ENCODE data around the gene RAET1E.
"Not testable (repeated sequence)": the region's sequence is repeated elsewhere in the genome, so short reads cannot be mapped to it uniquely, and the experiment has no call there.

The RAET1E gene

DNA sequence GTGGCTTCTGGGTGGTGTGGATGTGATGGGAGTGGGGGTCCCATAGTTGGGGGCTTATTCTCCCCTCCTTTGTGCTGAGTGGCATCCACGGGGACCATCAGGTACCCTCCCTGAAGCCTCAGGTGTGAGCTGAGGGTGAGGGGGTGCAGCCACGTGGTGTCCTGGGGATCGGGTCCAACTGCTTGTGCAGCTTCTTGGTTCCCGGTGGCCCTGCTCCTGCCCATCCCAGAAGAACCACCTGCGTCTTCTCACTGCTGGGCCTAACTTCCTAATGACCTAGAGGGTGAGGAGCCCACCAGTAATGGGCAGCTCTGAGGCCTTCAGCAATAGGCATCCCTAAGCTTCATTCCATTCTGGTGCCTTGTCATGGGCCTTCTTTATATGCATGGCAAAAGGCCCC, 45.4 kb upstream of the RAET1E start:
- H3K23ac ChIP-seq (ENCODE audit: low read length); H3K9me3 ChIP-seq (ENCODE audit: insufficient read depth, low read depth, low read length); H3K79me1 ChIP-seq (ENCODE audit: low read length); H3K9ac ChIP-seq (ENCODE audit: low read length); DNase-seq; H3K4me2 ChIP-seq (ENCODE audit: low read length); H2BK120ac ChIP-seq (ENCODE audit: insufficient read depth, low read length, poor library complexity); H3K27ac ChIP-seq (ENCODE audit: low read depth, low read length); H3K4me1 ChIP-seq (ENCODE audit: control insufficient read depth in 1 of 2, insufficient read depth in 2 of 2, low read length in 2 of 2); H3K4ac ChIP-seq (ENCODE audit: low read depth, low read length); H3K14ac ChIP-seq (ENCODE audit: low read length); H2BK5ac ChIP-seq (ENCODE audit: low read depth, low read length, poor library complexity); H4K91ac ChIP-seq (ENCODE audit: low read depth, low read length); H2AK5ac ChIP-seq (ENCODE audit: low read length); H2AFZ ChIP-seq (ENCODE audit: insufficient read depth, low read length, poor library complexity); H3K79me2 ChIP-seq (ENCODE audit: control insufficient read depth, insufficient read depth, low read length, poor library complexity); H4K12ac ChIP-seq (ENCODE audit: low read depth, low read length); H3K18ac ChIP-seq (ENCODE audit: low read length); H3K4me3 ChIP-seq (ENCODE audit: low read depth, low read length); H2BK12ac ChIP-seq (ENCODE audit: low read length); H4K8ac ChIP-seq (ENCODE audit: low read depth, low read length); H3K36me3 ChIP-seq (ENCODE audit: control insufficient read depth in 1 of 2, insufficient read depth in 2 of 2, low read length in 2 of 2): not testable (repeated sequence)
- H3K27me3 ChIP-seq (ENCODE audit: insufficient read depth, low read length): peaks cover 34% of the 10 kb centered on the region
- no CpG with 5 or more reads among the region's 5 CpGs for WGBS (ENCODE audit: extremely low coverage, insufficient coverage, insufficient read length)

DNA sequence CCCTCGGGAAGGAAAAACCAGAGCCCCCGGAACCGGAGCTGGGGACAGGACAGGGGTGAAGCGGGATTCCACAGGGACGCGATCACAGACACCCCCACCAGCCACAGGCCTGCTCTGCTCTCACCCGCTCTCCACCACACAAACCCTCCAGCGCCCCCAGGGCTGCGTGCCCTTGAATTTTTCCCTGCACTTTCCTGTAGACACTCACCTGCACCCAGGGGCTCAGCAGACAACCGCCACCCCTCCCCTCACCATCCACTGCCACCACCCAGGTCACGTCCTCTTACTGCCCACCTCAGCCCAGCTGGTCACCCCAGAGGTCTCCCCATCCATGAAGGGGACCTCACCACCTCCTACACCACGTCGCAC, 44.5 kb upstream of the RAET1E start:
- no CpG with 5 or more reads among the region's 13 CpGs for WGBS (ENCODE audit: extremely low coverage, insufficient coverage, insufficient read length)
- Histone ChIP-seq H2AFZ (ENCODE audit: insufficient read depth, low read length, poor library complexity) (no peak overlapping the region), H4K91ac (ENCODE audit: low read depth, low read length) (no peak overlapping the region), H2BK5ac (ENCODE audit: low read depth, low read length, poor library complexity) (no peak overlapping the region), H3K4ac (ENCODE audit: low read depth, low read length) (no peak overlapping the region), H3K36me3 (ENCODE audit: control insufficient read depth in 1 of 2, insufficient read depth in 2 of 2, low read length in 2 of 2) (no peaks in the 10 kb centered on the region), H3K4me2 (ENCODE audit: low read length) (peak overlapping the region; percentile 86), H2BK12ac (ENCODE audit: low read length) (no peak overlapping the region), H4K12ac (ENCODE audit: low read depth, low read length) (no peak overlapping the region), H3K14ac (ENCODE audit: low read length) (no peak overlapping the region), H3K79me1 (ENCODE audit: low read length) (no peaks in the 10 kb centered on the region), H3K27ac (ENCODE audit: low read depth, low read length) (no peak overlapping the region), H3K23ac (ENCODE audit: low read length) (no peak overlapping the region), H3K9ac (ENCODE audit: low read length) (no peak overlapping the region), H3K9me3 (ENCODE audit: insufficient read depth, low read depth, low read length) (peaks cover 8% of the 10 kb centered on the region), H3K18ac (ENCODE audit: low read length) (no peak overlapping the region), H4K8ac (ENCODE audit: low read depth, low read length) (no peak overlapping the region), H2AK5ac (ENCODE audit: low read length) (no peak overlapping the region), H3K4me1 (ENCODE audit: control insufficient read depth in 1 of 2, insufficient read depth in 2 of 2, low read length in 2 of 2) (peaks cover 8 to 10% of the 10 kb centered on the region in 2 experiments), H3K4me3 (ENCODE audit: low read depth, low read length) (no peak overlapping the region), H3K27me3 (ENCODE audit: insufficient read depth, low read length) (peaks cover 39% of the 10 kb centered on the region), H2BK120ac (ENCODE audit: insufficient read depth, low read length, poor library complexity) (no peak overlapping the region), H3K79me2 (ENCODE audit: control insufficient read depth, insufficient read depth, low read length, poor library complexity) (no peaks in the 10 kb centered on the region)
- no peak for DNase-seq

DNA sequence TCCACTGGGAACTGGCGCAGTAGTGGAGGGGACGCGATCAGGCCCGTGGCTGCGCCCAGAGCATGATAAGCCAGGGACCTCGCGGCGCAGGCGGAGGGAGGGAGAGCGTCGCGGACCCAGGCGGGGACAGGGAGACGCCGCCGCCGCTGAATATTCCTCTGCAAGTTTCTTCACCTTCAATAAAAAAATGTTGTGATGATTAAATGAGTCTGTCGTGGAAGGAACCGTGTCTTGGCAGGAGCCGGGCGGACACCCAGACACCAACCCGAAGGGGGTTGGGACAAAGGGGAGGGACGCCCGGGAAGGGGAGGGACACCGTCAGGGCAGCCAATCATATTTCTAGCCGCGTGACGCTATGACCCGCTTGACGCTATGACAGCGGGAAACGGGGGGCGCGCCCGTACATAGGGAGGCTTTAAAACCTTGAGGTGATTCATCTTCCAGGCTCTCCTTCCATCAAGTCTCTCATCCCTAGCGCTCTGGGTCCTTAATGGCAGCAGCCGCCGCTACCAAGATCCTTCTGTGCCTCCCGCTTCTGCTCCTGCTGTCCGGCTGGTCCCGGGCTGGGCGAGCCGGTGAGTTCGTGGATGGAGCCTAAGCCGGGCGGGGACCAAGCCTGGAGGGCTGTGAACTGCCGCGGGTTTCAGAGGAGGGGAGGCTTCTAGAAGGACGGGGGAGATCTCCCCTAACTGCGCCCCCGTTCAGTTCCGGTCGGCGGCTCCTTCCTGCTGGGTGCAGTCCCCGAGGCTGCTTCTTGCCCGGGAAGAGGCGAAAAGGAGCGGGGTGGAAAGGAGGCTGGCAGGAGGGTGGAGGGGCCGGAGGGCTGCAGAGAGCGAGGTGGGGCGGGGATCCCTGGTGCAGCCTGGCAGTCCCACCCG, 43.9 kb upstream of the RAET1E start, which contains the start of gene ULBP2:
Gene ULBP2, plus strand, starts transcription at position 432 of the 878 bp plus-strand sequence. Its CDS starts 59 bp downstream, at position 491.
- H3K4me2 ChIP-seq (ENCODE audit: low read length): peak within 1 kb of the TSS; percentile 86
- no peak within 1 kb of the TSS for H3K27ac ChIP-seq (ENCODE audit: low read depth, low read length)
- H3K23ac ChIP-seq (ENCODE audit: low read length): no peak within 1 kb of the TSS
- peaks cover 8% of the 10 kb centered on the region for H3K9me3 ChIP-seq (ENCODE audit: insufficient read depth, low read depth, low read length)
- H2BK120ac ChIP-seq (ENCODE audit: insufficient read depth, low read length, poor library complexity): no peak within 1 kb of the TSS
- H3K79me2 ChIP-seq (ENCODE audit: control insufficient read depth, insufficient read depth, low read length, poor library complexity): no peaks in the 10 kb centered on the region
- H2BK5ac ChIP-seq (ENCODE audit: low read depth, low read length, poor library complexity): no peak within 1 kb of the TSS
- no peak within 1 kb of the TSS for H2AFZ ChIP-seq (ENCODE audit: insufficient read depth, low read length, poor library complexity)
- no CpG with 5 or more reads among the region's 62 CpGs for WGBS (ENCODE audit: extremely low coverage, insufficient coverage, insufficient read length)
- no peak within 1 kb of the TSS for H3K4ac ChIP-seq (ENCODE audit: low read depth, low read length)
- no peak within 1 kb of the TSS for H4K12ac ChIP-seq (ENCODE audit: low read depth, low read length)
- no peaks in the 10 kb centered on the region for H3K79me1 ChIP-seq (ENCODE audit: low read length)
- H3K9ac ChIP-seq (ENCODE audit: low read length): no peak within 1 kb of the TSS
- no peaks in the 10 kb centered on the region for H3K36me3 ChIP-seq (ENCODE audit: control insufficient read depth in 1 of 2, insufficient read depth in 2 of 2, low read length in 2 of 2)
- H2AK5ac ChIP-seq (ENCODE audit: low read length): no peak within 1 kb of the TSS
- peaks cover 8 to 10% of the 10 kb centered on the region in 2 experiments for H3K4me1 ChIP-seq (ENCODE audit: control insufficient read depth in 1 of 2, insufficient read depth in 2 of 2, low read length in 2 of 2)
- H4K91ac ChIP-seq (ENCODE audit: low read depth, low read length): no peak within 1 kb of the TSS
- H3K4me3 ChIP-seq (ENCODE audit: low read depth, low read length): peak within 1 kb of the TSS; percentile 60
- peak; percentile 72 to 75 for DNase-seq
- H3K18ac ChIP-seq (ENCODE audit: low read length): no peak within 1 kb of the TSS
- H3K14ac ChIP-seq (ENCODE audit: low read length): no peak within 1 kb of the TSS
- no peak within 1 kb of the TSS for H4K8ac ChIP-seq (ENCODE audit: low read depth, low read length)
- no peak within 1 kb of the TSS for H2BK12ac ChIP-seq (ENCODE audit: low read length)
- peaks cover 42% of the 10 kb centered on the region for H3K27me3 ChIP-seq (ENCODE audit: insufficient read depth, low read length)

DNA sequence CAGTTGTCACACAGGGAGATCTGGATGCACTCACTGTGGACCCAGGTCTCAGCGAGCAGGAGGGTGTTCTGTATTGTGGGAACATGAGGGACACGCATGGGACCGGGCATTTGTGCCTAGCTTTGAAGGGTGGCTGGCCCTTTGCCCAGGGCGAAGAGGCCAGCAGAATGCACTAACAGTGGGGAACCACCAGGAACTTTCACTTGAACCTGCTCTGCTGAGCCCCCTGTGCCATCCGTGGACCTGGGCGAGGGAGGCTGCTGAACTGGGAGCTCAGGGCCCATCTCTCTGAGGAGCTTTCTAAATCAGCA, 42.7 kb upstream of the RAET1E start:
- DNase-seq: no peak
- H3K36me3 ChIP-seq (ENCODE audit: control insufficient read depth in 1 of 2, insufficient read depth in 2 of 2, low read length in 2 of 2): no peaks in the 10 kb centered on the region
- no peak overlapping the region for H4K91ac ChIP-seq (ENCODE audit: low read depth, low read length)
- H3K27me3 ChIP-seq (ENCODE audit: insufficient read depth, low read length): peaks cover 47% of the 10 kb centered on the region
- no peak overlapping the region for H4K12ac ChIP-seq (ENCODE audit: low read depth, low read length)
- H2BK12ac ChIP-seq (ENCODE audit: low read length): no peak overlapping the region
- no peak overlapping the region for H2AFZ ChIP-seq (ENCODE audit: insufficient read depth, low read length, poor library complexity)
- no peak overlapping the region for H3K9ac ChIP-seq (ENCODE audit: low read length)
- H2BK5ac ChIP-seq (ENCODE audit: low read depth, low read length, poor library complexity): no peak overlapping the region
- H3K4ac ChIP-seq (ENCODE audit: low read depth, low read length): no peak overlapping the region
- no peak overlapping the region for H3K27ac ChIP-seq (ENCODE audit: low read depth, low read length)
- no peak overlapping the region for H4K8ac ChIP-seq (ENCODE audit: low read depth, low read length)
- peaks cover 8% of the 10 kb centered on the region for H3K9me3 ChIP-seq (ENCODE audit: insufficient read depth, low read depth, low read length)
- H3K4me3 ChIP-seq (ENCODE audit: low read depth, low read length): no peak overlapping the region
- no peak overlapping the region for H3K23ac ChIP-seq (ENCODE audit: low read length)
- no peak overlapping the region for H2BK120ac ChIP-seq (ENCODE audit: insufficient read depth, low read length, poor library complexity)
- H3K4me2 ChIP-seq (ENCODE audit: low read length): no peak overlapping the region
- no peaks in the 10 kb centered on the region for H3K79me2 ChIP-seq (ENCODE audit: control insufficient read depth, insufficient read depth, low read length, poor library complexity)
- peaks cover 8 to 10% of the 10 kb centered on the region in 2 experiments for H3K4me1 ChIP-seq (ENCODE audit: control insufficient read depth in 1 of 2, insufficient read depth in 2 of 2, low read length in 2 of 2)
- H3K14ac ChIP-seq (ENCODE audit: low read length): no peak overlapping the region
- H2AK5ac ChIP-seq (ENCODE audit: low read length): no peak overlapping the region
- WGBS (ENCODE audit: extremely low coverage, insufficient coverage, insufficient read length): no CpG with 5 or more reads among the region's 6 CpGs
- H3K18ac ChIP-seq (ENCODE audit: low read length): no peak overlapping the region
- no peaks in the 10 kb centered on the region for H3K79me1 ChIP-seq (ENCODE audit: low read length)

Data from trophoblast cell (in vitro differentiated cells and primary cell).